H9 (cell line): ENCODE data around the gene CPXM2. TPM values are rescaled to one million over a fixed set of nuclear protein-coding genes. Genes with fewer than 3 reads are reported as not detected.

Source experiments
- DNase-seq: peaks from one replicate; pipeline ENCODE4 v3.0.0-alpha.2; 2017
- H2AFZ ChIP-seq: one replicate; pipeline ENCODE4 v1.6.1; 2013; ENCODE audit warnings: mild to moderate bottlenecking, low read length, control low read depth, moderate library complexity
- H2AK5ac ChIP-seq: 2 replicates; pipeline ENCODE4 v1.6.1; 2013; ENCODE audit warnings: low read length, control low read depth, mixed read lengths; ENCODE audit not compliant: insufficient read length
- H2BK120ac ChIP-seq: one replicate; pipeline ENCODE4 v1.6.1; 2013; ENCODE audit warnings: low read depth, mild to moderate bottlenecking, low read length, control low read depth, inconsistent platforms; ENCODE audit not compliant: poor library complexity, severe bottlenecking
- H2BK12ac ChIP-seq: 2 replicates; pipeline ENCODE4 v1.6.1; 2013; ENCODE audit warnings: low read length, control low read depth, mixed read lengths, low read depth; ENCODE audit not compliant: insufficient read length
- H2BK15ac ChIP-seq: 2 replicates; pipeline ENCODE4 v1.6.1; 2013; ENCODE audit warnings: low read depth, low read length, control low read depth
- H2BK20ac ChIP-seq: one replicate; pipeline ENCODE4 v1.6.1; 2013; ENCODE audit warnings: low read depth, mild to moderate bottlenecking, low read length, control low read depth, inconsistent platforms; ENCODE audit not compliant: poor library complexity, severe bottlenecking
- H2BK5ac ChIP-seq: 2 replicates; pipeline ENCODE4 v1.6.1; 2013; ENCODE audit warnings: low read length, control low read depth, mixed read lengths; ENCODE audit not compliant: insufficient read length
- H3K14ac ChIP-seq: 2 replicates; pipeline ENCODE4 v1.6.1; 2013; ENCODE audit warnings: low read length, control low read depth; ENCODE audit not compliant: insufficient read depth
- H3K18ac ChIP-seq: 2 replicates; pipeline ENCODE4 v1.6.1; 2013; ENCODE audit warnings: low read depth, mild to moderate bottlenecking, mixed read lengths, low read length, control low read depth; ENCODE audit not compliant: insufficient read length
- H3K23ac ChIP-seq: 2 replicates; pipeline ENCODE4 v1.6.1; 2013; ENCODE audit warnings: low read length, control low read depth, mixed read lengths, low read depth; ENCODE audit not compliant: insufficient read length
- H3K23me2 ChIP-seq: 2 replicates; pipeline ENCODE4 v1.6.1; 2013; ENCODE audit warnings: low read depth, mild to moderate bottlenecking, mixed read lengths, low read length, control low read depth; ENCODE audit not compliant: insufficient read length, poor library complexity, severe bottlenecking
- H3K27ac ChIP-seq: 2 replicates; pipeline ENCODE4 v1.5.1; 2013; ENCODE audit warnings: low read length, control low read depth, mixed read lengths, low read depth; ENCODE audit not compliant: insufficient read length
- H3K27me3 ChIP-seq: 2 replicates; pipeline ENCODE4 v1.6.1; 2013; ENCODE audit warnings: low read length, control low read depth, inconsistent platforms; ENCODE audit not compliant: insufficient read depth
- H3K4ac ChIP-seq: 2 replicates; pipeline ENCODE4 v1.6.1; 2013; ENCODE audit warnings: low read depth, mild to moderate bottlenecking, control low read depth, inconsistent platforms, low read length, moderate library complexity
- H3K4me1 ChIP-seq: 2 replicates; pipeline ENCODE4 v1.6.1; 2013; ENCODE audit warnings: low read length, control low read depth, inconsistent platforms; ENCODE audit not compliant: insufficient read depth
- H3K4me2 ChIP-seq: 2 replicates; pipeline ENCODE4 v1.6.1; 2013; ENCODE audit warnings: low read length, control low read depth, mixed read lengths; ENCODE audit not compliant: insufficient read length, insufficient read depth
- H3K56ac ChIP-seq: 2 replicates; pipeline ENCODE4 v1.6.1; 2013; ENCODE audit warnings: low read depth, mild to moderate bottlenecking, mixed read lengths, low read length, control low read depth; ENCODE audit not compliant: insufficient read length
- H3K79me1 ChIP-seq: 2 replicates; pipeline ENCODE4 v1.6.1; 2013; ENCODE audit warnings: low read depth, mild to moderate bottlenecking, moderate library complexity, low read length, control low read depth, inconsistent platforms; ENCODE audit not compliant: insufficient read depth, poor library complexity, severe bottlenecking
- H3K79me2 ChIP-seq: 2 replicates; pipeline ENCODE4 v1.6.1; 2013; ENCODE audit warnings: low read length, control low read depth, inconsistent platforms; ENCODE audit not compliant: insufficient read depth
- H3K9ac ChIP-seq: 2 replicates; pipeline ENCODE4 v1.6.1; 2013; ENCODE audit warnings: low read length, control low read depth, mixed read lengths; ENCODE audit not compliant: insufficient read length; ENCODE audit errors: extremely low read depth
- H3K9me3 ChIP-seq: one replicate; pipeline ENCODE4 v1.6.1; 2013; ENCODE audit warnings: low read depth, low read length, inconsistent platforms; ENCODE audit not compliant: control insufficient read depth
- H3T11ph ChIP-seq: one replicate; pipeline ENCODE4 v1.6.1; 2013; ENCODE audit warnings: mild to moderate bottlenecking, low read length, control low read depth, inconsistent platforms
- H4K20me1 ChIP-seq: one replicate; pipeline ENCODE4 v1.6.1; 2013; ENCODE audit not compliant: control insufficient read depth, insufficient read length, insufficient read depth
- H4K5ac ChIP-seq: 2 replicates; pipeline ENCODE4 v1.6.1; 2013; ENCODE audit warnings: low read depth, mild to moderate bottlenecking, mixed read lengths, low read length, control low read depth; ENCODE audit not compliant: insufficient read length
- H4K8ac ChIP-seq: replicated peaks from 2 replicates; pipeline ENCODE4 v1.6.1; 2013; ENCODE audit warnings: low read length, control low read depth, mixed read lengths, low read depth; ENCODE audit not compliant: insufficient read length
- H4K91ac ChIP-seq: 2 replicates; pipeline ENCODE4 v1.6.1; 2013; ENCODE audit warnings: low read depth, mild to moderate bottlenecking, moderate library complexity, mixed read lengths, low read length, control low read depth; ENCODE audit not compliant: insufficient read length
- H3K27ac Mint-ChIP-seq, 3 experiments: 2 replicates in 2 of 3; 3 replicates in 1 of 3; pipeline ENCODE4 v1.8.0; 2020 to 2021; ENCODE audit warnings: mixed read lengths in 3 of 3, mild to moderate bottlenecking in 1 of 3, moderate library complexity in 1 of 3
- H3K27me3 Mint-ChIP-seq: 2 replicates; pipeline ENCODE4 v1.8.0; 2021; ENCODE audit warnings: low read depth, mild to moderate bottlenecking, moderate library complexity, mixed read lengths
- H3K36me3 Mint-ChIP-seq, 3 experiments: 2 replicates in 2 of 3; 3 replicates in 1 of 3; pipeline ENCODE4 v1.8.0; 2020 to 2021; ENCODE audit warnings: low read depth in 3 of 3, mixed read lengths in 3 of 3; ENCODE audit not compliant: insufficient read depth in 1 of 3
- H3K4me1 Mint-ChIP-seq, 2 experiments: 2 replicates each; pipeline ENCODE4 v1.8.0; 2020; ENCODE audit warnings: mixed read lengths in 2 of 2
- H3K4me3 Mint-ChIP-seq, 2 experiments: 2 replicates in 1 of 2; 3 replicates in 1 of 2; pipeline ENCODE4 v1.8.0; 2020 to 2021; ENCODE audit warnings: mild to moderate bottlenecking in 2 of 2, mixed read lengths in 2 of 2, moderate library complexity in 1 of 2
- H3K9me3 Mint-ChIP-seq, 2 experiments: 2 replicates in 1 of 2; 3 replicates in 1 of 2; pipeline ENCODE4 v1.8.0; 2020; ENCODE audit warnings: mild to moderate bottlenecking in 2 of 2, mixed read lengths in 2 of 2, moderate library complexity in 1 of 2
- CTCF ChIP-seq: fragments of 200-600 bp; sonication (generic); conservative IDR thresholded peaks from 3 replicates; pipeline ENCODE4 v1.8.0; 2021; ENCODE audit warnings: antibody characterized with exemption, mild to moderate bottlenecking
- WGBS: extraction: QIAGEN DNeasy Blood & Tissue Kit; methylation state at CpG from one replicate; pipeline ENCODE4 v1.1.7; 2013; ENCODE audit warnings: missing lambda C conversion rate, low lambda C conversion rate, mixed read lengths; ENCODE audit not compliant: insufficient read length; ENCODE audit errors: extremely low coverage; 5-methylcytosine and 5-hydroxymethylcytosine counted together
- total RNA-seq: library from RNA; stranded (reverse); gene quantifications from 2 replicates; pipeline ENCODE4 v1.2.1, GENCODE V29; 2021

Gene CPXM2
- total RNA-seq, 1 experiment from 2014 or later: 1.7 TPM

- H3K27ac Mint-ChIP-seq: peak overlapping the region in 2 of 3 experiments; percentile 22 to 82; a peak in 2 of 7 replicates
- H3K4me2 ChIP-seq: no peak overlapping the region
Measured at GRCh38 chr10:123761666-123762230, 129.9 kb downstream of the CPXM2 start.

More at GRCh38 chr10:123761666-123762230, 129.9 kb downstream of the CPXM2 start:
- no peak overlapping the region for H2BK5ac ChIP-seq
- no peak overlapping the region for H2AK5ac ChIP-seq
- no peaks in the 10 kb centered on the region for H3K79me1 ChIP-seq
- H2BK15ac ChIP-seq: no peak overlapping the region
- H4K20me1 ChIP-seq: no peaks in the 10 kb centered on the region
- H3K9ac ChIP-seq: no peak overlapping the region
- no peak overlapping the region for H3K18ac ChIP-seq
- no peak for TF ChIP-seq CTCF
- no peaks in the 10 kb centered on the region for H3K36me3 Mint-ChIP-seq
- no peaks in the 10 kb centered on the region for H3K79me2 ChIP-seq
- no peak overlapping the region for H2BK12ac ChIP-seq
- H3K4me3 Mint-ChIP-seq: no peak overlapping the region
- H3K23ac ChIP-seq: no peak overlapping the region
- H2BK120ac ChIP-seq: no peak overlapping the region
- H3K4me1 ChIP-seq: 0 out of 2 replicates have a peak, but pooled peaks cover 7% of the 10 kb centered on the region
- no peak overlapping the region for H3K56ac ChIP-seq
- no peaks in the 10 kb centered on the region; the same call in 1 of the 2 replicates for H3K27me3 Mint-ChIP-seq
- no peak overlapping the region for H3K14ac ChIP-seq
- H4K5ac ChIP-seq: no peak overlapping the region
- peaks cover 12 to 15% of the 10 kb centered on the region in 2 experiments for H3K4me1 Mint-ChIP-seq
- DNase-seq: no peak
- no peak overlapping the region for H2AFZ ChIP-seq
- H3T11ph ChIP-seq: no peak overlapping the region
- H3K27ac ChIP-seq: no peak overlapping the region
- H3K27me3 ChIP-seq: no peaks in the 10 kb centered on the region
- no peaks in the 10 kb centered on the region for H3K9me3 Mint-ChIP-seq
- H3K4ac ChIP-seq: no peak overlapping the region
- no peaks in the 10 kb centered on the region for H3K9me3 ChIP-seq
- H2BK20ac ChIP-seq: no peak overlapping the region
- H3K23me2 ChIP-seq: no peaks in the 10 kb centered on the region
- no peak overlapping the region for H4K8ac ChIP-seq
- no CpG with 5 or more reads among the region's 23 CpGs for WGBS
- no peak overlapping the region for H4K91ac ChIP-seq
